Stomach (tissue), 9 donors: ENCODE results near the gene PPP1R1B. TPM values are rescaled to one million over a fixed set of nuclear protein-coding genes. Genes with fewer than 3 reads are reported as not detected.

Experiments used
- DNase-seq, 2 donors: peaks; one replicate each; pipeline versions ENCODE4 v3.0.0 to v3.0.0-alpha.2; 2013 to 2019
- H3K27ac ChIP-seq, 5 donors: fragments of 200-600 bp in 4 of 5; sonication (generic) in 4 of 5; one replicate each; pipeline ENCODE4 v1.5.1; 2013 to 2019; ENCODE audit warnings: mild to moderate bottlenecking in 1 of 5, moderate library complexity in 1 of 5
- H3K27me3 ChIP-seq, 3 donors: fragments of 200-600 bp; sonication (generic); one replicate each; pipeline ENCODE4 v1.5.1; 2017 to 2019; ENCODE audit warnings: mixed run types in 1 of 3
- H3K36me3 ChIP-seq, 4 donors: fragments of 200-600 bp; sonication (generic); 1 replicate in 3 of 4; 2 replicates in 1 of 4; pipeline ENCODE4 v1.5.1; 2016 to 2019
- H3K4me1 ChIP-seq, 4 donors: fragments of 200-600 bp; sonication (generic); one replicate each; pipeline ENCODE4 v1.5.1; 2016 to 2019
- H3K4me3 ChIP-seq, 4 donors: fragments of 200-600 bp; sonication (generic) in 3 of 4; one replicate each; pipeline ENCODE4 v1.5.1; 2016 to 2019; ENCODE audit warnings: mild to moderate bottlenecking in 1 of 4
- H3K9me3 ChIP-seq, 4 donors: fragments of 200-600 bp; sonication (generic); one replicate each; pipeline ENCODE4 v1.5.1; 2016 to 2019
- CTCF ChIP-seq, 7 experiments: fragments of 450-650 bp in 4 of 7; fragments of 200-600 bp in 3 of 7; sonication (generic) in 3 of 7; IDR thresholded peaks; one replicate each; pipeline ENCODE4 v1.5.1; 2016 to 2019; ENCODE audit warnings: antibody characterized with exemption in 7 of 7, control low read depth in 2 of 7, mild to moderate bottlenecking in 1 of 7
- EP300 ChIP-seq: sonication (generic); formaldehyde crosslinking; IDR thresholded peaks from one replicate; pipeline ENCODE4 v1.6.1; 2017; ENCODE audit warnings: antibody characterized with exemption
- POLR2A ChIP-seq, 4 donors: fragments of 450-650 bp; IDR thresholded peaks; one replicate each; pipeline ENCODE4 v1.6.1; 2016; ENCODE audit warnings: antibody characterized with exemption in 4 of 4, control low read depth in 2 of 4, mild to moderate bottlenecking in 1 of 4, moderate library complexity in 1 of 4
- POLR2AphosphoS5 ChIP-seq, 3 donors: sonication (generic); formaldehyde crosslinking; IDR thresholded peaks; one replicate each; pipeline ENCODE4 v1.6.1; 2016; ENCODE audit warnings: antibody characterized with exemption in 3 of 3
- WGBS, 5 donors: extraction: QIAGEN DNeasy Blood & Tissue Kit in 3 of 5; methylation state at CpG; one replicate each; pipeline versions ENCODE4 v1.1.5 to v1.1.7; 2013 to 2018; 5-methylcytosine and 5-hydroxymethylcytosine counted together
- intact Hi-C: fragments of 100-400 bp; cut with DNase I; formaldehyde crosslinking; loops from one replicate; pipeline ENCODE4 v1.15.1; 2023; ENCODE audit warnings: low total_unique reads
- polyA plus RNA-seq, 3 donors: library from polyadenylated mRNA; stranded (reverse); fragments of 200-250 nt; gene quantifications; one replicate each; pipeline ENCODE4 v1.2.3, GENCODE V29; 2013
- total RNA-seq, 5 donors: library from RNA; depleted of rRNA; stranded (reverse); fragments of >200 nt; gene quantifications; one replicate each; pipeline versions ENCODE4 v1.1.0 to v1.2.3, GENCODE V29; 2014 to 2016
- donor health status: healthy with polysubstance abuse.
- donor health status: Bipolar disorder and iron deficiency.
- donor health status: healthy.

PPP1R1B gene
- total and polyA plus RNA-seq, 8 donors: 0.58 to 279 (median 10.3) TPM

- Histone ChIP-seq H3K4me3 (no peak overlapping the region), H3K27ac (peak overlapping the region in 3 of 5 donors; percentile 0 to 69 (median 46)), H3K4me1 (peaks cover 11 to 54% (median 36%) of the 10 kb centered on the region in 4 donors), H3K36me3 (no peaks in the 10 kb centered on the region), H3K9me3 (no peaks in the 10 kb centered on the region), H3K27me3 (peaks cover 10 to 96% (median 39%) of the 10 kb centered on the region in 3 donors)
- intact Hi-C loops: loop anchor here (5.0 kb wide), 1 partner anchor 123 kb away; no protein-coding TSS in a partner anchor
- DNase-seq: peak; percentile 49 to 70
- TF ChIP-seq POLR2A (IDR thresholded peaks at IDR 0.05): no peak
- 32 to 65% (median 54%) methylated on average over 6 to 10 of the region's 10 CpGs for WGBS, 5 donors
Observed at GRCh38 chr17:39628655-39629493, 2.1 kb downstream of the PPP1R1B start.

DNA sequence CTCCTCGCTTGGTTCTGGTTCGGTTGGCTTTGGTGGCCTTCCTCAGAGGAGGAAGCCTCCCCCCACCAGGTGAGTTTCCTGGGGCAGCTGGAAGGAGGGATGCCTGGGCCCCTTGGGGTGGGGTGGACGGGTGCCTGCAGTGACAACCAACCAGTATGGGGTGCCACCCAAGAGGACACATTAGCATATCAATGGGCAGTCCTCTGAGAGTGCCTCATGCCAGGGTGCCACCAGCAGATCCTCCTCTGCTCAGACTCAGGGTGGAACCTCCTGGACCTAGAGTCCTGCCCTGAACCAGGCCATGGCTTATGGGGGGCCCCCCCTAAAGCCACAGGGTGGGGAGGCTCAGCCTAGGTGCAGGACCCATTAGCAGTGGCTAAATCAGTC lies 2.7 kb downstream of the PPP1R1B start:
- intact Hi-C loops: loop anchor here (5.0 kb wide), 1 partner anchor 123 kb away; no protein-coding TSS in a partner anchor
- no peaks in the 10 kb centered on the region for H3K9me3 ChIP-seq
- H3K36me3 ChIP-seq: no peaks in the 10 kb centered on the region
- 37 to 65% (median 59%) methylated on average over 3 of the region's 3 CpGs for WGBS, 5 donors
- no peak for TF ChIP-seq EP300
- TF ChIP-seq CTCF (IDR thresholded peaks at IDR 0.05): no peak
- TF ChIP-seq POLR2A (IDR thresholded peaks at IDR 0.05): no peak
- TF ChIP-seq POLR2AphosphoS5 (IDR thresholded peaks at IDR 0.05): no peak
- no peak for DNase-seq
- peaks cover 10 to 90% (median 39%) of the 10 kb centered on the region in 3 donors for H3K27me3 ChIP-seq
- H3K4me1 ChIP-seq: peaks cover 11 to 52% (median 38%) of the 10 kb centered on the region in 4 donors
- H3K4me3 ChIP-seq: no peak overlapping the region
- H3K27ac ChIP-seq: peak overlapping the region in 1 of 5 donors; percentile 69

DNA sequence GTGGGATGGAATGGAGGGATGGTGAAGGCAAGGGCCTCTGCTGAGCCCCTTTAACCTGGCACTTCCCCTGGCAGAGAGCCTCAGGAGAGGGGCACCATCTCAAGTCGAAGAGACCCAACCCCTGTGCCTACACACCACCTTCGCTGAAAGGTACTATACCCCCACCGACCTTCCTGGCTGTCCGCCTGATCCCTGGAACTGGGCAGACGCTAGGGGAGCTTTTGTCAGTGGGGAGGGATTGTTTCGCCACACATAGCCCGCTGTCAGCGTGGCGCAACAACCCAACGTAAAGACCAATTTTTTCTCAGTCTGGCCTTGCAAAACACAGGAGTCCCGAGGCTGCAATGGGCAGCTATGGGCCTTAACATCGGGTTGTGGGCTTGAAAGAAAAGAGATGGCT lies 3.1 kb downstream of the PPP1R1B start:
- Histone ChIP-seq H3K4me1 (peaks cover 11 to 52% (median 41%) of the 10 kb centered on the region in 4 donors), H3K27me3 (peaks cover 10 to 86% (median 36%) of the 10 kb centered on the region in 3 donors), H3K9me3 (no peaks in the 10 kb centered on the region), H3K4me3 (no peak overlapping the region), H3K36me3 (no peaks in the 10 kb centered on the region), H3K27ac (no peak overlapping the region)
- WGBS, 5 donors: 72 to 91% (median 82%) methylated on average over 10 to 12 of the region's 12 CpGs
- no peak for DNase-seq
- no peak for TF ChIP-seq POLR2AphosphoS5 (IDR thresholded peaks at IDR 0.05)
- no peak for TF ChIP-seq POLR2A (IDR thresholded peaks at IDR 0.05)
- no peak for TF ChIP-seq CTCF (IDR thresholded peaks at IDR 0.05)
- TF ChIP-seq EP300: no peak
- intact Hi-C loops: loop anchor here (5.0 kb wide), 1 partner anchor 122 kb away; no protein-coding TSS in a partner anchor

DNA sequence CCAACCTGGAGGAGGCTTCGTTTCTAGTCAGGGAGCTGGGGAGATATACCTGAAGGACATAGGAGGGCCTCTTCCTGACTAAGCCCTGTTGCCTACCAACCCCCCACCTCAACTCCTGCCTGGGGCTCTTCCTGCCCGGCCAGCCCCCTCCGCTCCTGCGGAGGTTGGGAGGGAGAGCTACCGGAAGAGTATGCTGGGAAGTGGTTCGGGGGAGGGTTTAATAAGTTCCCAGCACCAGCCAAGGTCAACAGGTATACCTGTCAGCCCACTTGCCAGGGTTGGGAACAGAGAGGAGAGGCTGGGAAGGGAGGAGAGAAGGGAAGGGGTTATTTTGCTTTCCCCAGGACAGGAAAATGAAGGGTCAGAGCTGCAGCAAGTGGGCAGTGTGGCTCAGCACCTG lies 4.7 kb downstream of the PPP1R1B start:
- no peaks in the 10 kb centered on the region for H3K36me3 ChIP-seq
- no peaks in the 10 kb centered on the region for H3K9me3 ChIP-seq
- peak overlapping the region in 3 of 5 donors; percentile 33 to 82 (median 65) for H3K27ac ChIP-seq
- WGBS, 5 donors: 10 to 41% (median 18%) methylated on average over 6 of the region's 6 CpGs
- intact Hi-C loops: no loop called here
- no peak for TF ChIP-seq POLR2AphosphoS5 (IDR thresholded peaks at IDR 0.05)
- TF ChIP-seq CTCF (IDR thresholded peaks at IDR 0.05): no peak
- TF ChIP-seq POLR2A (IDR thresholded peaks at IDR 0.05): no peak
- no peak overlapping the region for H3K4me3 ChIP-seq
- H3K4me1 ChIP-seq: peaks cover 13 to 53% (median 45%) of the 10 kb centered on the region in 4 donors
- peaks cover 10 to 71% (median 20%) of the 10 kb centered on the region in 3 donors for H3K27me3 ChIP-seq
- DNase-seq: peak in 1 of 2 donors; percentile 69
